ENCODE data around the gene ALKBH2.

ALKBH2 gene

DNA sequence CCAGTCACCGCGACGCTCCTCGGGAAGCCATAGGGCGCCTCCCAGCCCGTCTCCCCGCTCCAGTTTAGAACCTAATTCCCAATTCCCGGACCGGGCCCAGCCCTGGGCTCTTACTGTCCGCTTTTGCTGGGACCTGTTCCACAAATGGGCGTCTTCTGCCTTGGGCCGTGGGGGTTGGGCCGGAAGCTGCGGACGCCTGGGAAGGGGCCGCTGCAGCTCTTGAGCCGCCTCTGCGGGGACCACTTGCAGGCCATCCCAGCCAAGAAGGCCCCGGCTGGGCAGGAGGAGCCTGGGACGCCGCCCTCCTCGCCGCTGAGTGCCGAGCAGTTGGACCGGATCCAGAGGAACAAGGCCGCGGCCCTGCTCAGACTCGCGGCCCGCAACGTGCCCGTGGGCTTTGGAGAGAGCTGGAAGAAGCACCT is 4.9 kb upstream of the ALKBH2 start:
- TF ChIP-seq, protein P1, sequence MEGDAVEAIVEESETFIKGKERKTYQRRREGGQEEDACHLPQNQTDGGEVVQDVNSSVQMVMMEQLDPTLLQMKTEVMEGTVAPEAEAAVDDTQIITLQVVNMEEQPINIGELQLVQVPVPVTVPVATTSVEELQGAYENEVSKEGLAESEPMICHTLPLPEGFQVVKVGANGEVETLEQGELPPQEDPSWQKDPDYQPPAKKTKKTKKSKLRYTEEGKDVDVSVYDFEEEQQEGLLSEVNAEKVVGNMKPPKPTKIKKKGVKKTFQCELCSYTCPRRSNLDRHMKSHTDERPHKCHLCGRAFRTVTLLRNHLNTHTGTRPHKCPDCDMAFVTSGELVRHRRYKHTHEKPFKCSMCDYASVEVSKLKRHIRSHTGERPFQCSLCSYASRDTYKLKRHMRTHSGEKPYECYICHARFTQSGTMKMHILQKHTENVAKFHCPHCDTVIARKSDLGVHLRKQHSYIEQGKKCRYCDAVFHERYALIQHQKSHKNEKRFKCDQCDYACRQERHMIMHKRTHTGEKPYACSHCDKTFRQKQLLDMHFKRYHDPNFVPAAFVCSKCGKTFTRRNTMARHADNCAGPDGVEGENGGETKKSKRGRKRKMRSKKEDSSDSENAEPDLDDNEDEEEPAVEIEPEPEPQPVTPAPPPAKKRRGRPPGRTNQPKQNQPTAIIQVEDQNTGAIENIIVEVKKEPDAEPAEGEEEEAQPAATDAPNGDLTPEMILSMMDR (IDR thresholded peaks at IDR 0.05): no peak

DNA sequence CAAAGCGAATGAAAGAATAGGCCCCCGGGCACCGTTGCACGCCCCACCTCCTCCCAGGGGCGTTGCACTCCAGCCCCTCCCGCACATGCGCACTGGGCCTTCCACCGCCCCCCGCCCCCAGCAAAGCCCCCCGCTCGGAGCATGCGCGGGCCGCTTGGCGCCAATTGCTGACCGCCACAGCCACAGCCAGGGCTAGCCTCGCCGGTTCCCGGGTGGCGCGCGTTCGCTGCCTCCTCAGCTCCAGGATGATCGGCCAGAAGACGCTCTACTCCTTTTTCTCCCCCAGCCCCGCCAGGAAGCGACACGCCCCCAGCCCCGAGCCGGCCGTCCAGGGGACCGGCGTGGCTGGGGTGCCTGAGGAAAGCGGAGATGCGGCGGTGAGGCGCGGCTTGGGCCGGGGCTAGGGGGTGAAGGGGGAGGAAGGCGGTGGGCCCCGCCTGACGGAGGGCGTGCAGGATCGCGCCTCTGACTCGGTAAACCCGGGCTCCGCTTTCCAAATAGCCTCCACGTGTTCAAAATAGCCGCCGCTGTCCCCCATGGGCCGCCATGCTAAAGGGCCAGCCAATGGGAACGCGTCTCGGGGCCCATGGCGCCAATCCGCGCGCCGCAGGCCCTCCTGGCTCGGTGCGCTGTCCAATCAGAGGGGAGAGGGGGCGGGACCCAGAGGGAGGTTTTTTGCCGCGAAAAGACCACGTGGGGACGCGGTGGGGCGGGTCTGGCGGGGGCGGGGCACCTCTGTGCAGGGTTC is 4.3 kb upstream of the ALKBH2 start, which contains the start of gene UNG:
Gene UNG, plus strand, starts transcription at position 163 of the 748 bp plus-strand sequence. Its CDS starts 83 bp downstream, at position 246.
- TF ChIP-seq, protein P1 (IDR thresholded peaks at IDR 0.05): no peak

DNA sequence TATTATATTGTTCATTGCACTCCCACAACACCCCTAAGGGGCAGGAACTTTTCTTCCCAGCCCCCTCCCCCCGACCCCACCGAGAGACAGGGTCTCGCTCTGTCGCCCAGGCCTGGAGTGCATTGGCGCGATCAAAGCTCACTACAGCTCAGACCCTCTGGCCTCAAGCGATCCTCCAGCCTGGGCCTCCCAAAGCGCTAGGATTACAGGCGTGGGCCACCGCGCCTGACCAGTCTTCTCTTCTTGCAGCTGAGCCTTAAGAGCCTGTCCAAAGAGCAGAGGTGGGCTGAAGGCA is 3.8 kb upstream of the ALKBH2 start:
- TF ChIP-seq, protein P1 (IDR thresholded peaks at IDR 0.05): no peak

DNA sequence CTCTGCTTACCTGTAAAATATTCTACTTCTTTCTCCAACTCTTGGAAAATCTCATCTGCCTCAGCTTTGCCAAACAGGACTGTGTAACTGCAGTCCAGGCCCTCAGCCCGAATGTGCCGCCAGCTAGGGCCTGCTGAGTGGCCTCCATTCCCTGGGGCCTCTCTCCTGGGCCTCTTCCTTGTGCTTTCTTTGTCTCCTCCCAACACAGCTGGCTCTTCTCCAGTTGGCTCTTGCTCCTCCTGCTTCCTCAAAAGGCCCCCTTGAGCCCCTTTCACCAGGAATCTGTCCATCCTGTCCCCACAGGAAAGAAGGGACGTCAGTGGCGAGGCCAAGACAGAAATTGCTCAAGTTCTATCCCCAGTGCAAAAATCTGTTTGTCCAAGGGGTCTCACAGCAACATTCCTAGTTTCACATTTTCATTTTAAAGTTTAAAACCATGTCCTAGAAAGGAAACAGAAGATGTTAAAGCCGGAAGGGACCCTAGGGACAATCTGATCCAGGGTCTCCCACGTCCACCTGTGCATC is 713 bp downstream of the ALKBH2 start:
- TF ChIP-seq, protein P1 (IDR thresholded peaks at IDR 0.05): no peak

DNA sequence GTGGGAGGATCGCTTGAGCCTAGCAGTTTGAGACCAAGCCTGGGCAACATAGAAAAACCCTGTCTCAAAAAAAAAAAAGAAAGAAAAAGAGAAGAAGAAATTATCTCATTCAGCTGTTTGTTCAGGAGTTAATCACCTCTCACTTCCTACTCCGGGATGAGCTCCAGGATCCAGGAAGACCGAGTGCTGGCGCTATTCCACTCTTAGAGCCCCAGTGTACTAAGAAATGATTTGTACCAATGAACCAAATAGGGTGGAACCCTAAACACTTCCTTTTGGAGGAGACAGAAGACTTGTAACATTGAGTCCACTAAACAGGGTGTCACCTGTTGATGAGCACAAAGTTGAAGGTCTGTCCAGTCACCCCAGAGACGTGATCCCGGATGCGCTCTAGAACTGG is 3.6 kb downstream of the ALKBH2 start:
- TF ChIP-seq, protein P1 (IDR thresholded peaks at IDR 0.05): no peak

DNA sequence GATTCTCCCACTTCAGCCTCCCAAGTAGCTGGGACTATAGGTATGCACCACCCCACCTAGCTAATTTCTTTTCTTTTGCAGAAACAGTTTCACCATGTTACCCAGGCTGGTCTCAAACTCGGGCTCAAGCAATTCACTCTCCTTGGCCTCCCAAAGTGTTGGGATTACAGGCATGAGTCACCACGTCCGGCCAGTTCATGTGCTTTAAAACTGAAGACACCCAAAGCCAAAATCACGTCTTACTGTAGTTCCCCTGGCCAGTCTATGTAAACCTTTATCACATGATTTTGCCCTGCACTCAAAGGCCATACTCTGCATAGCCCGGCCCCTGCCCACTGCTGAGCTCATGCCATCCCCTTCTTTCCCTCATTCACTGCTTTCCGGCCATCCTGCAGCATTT is 4.5 kb downstream of the ALKBH2 start:
- TF ChIP-seq, protein P1 (IDR thresholded peaks at IDR 0.05): no peak

DNA sequence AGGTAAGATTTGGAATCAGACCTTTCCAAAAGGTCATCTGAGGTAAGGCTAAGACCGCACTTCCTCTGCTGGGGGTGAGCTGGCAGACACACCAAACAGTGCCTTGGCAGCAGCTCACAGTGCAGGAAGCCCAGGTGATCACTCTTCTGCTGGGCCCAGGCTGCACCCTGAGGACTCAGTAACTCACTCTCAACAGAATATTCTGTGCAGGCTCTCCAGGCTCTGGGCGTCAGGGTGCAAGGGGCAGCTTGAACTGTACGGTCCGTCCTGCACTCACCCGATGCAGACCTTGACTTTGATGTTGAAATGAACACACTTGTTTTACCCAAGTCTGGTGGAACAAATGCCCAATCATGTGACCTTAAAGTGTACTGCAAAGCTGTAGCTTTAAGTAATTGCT is 6.0 kb downstream of the ALKBH2 start:
- TF ChIP-seq, protein P1 (IDR thresholded peaks at IDR 0.05): no peak

Measured in LNCAP (cell line).